Omental fat pad (tissue), 4 donors: ENCODE data around the gene ARMC8. TPM values are rescaled to one million over a fixed set of nuclear protein-coding genes. Genes with fewer than 3 reads are reported as not detected.

Experiments
- ATAC-seq: fragments of 150-250 bp; one replicate; pipeline ENCODE4 v1.9.1; 2016; ENCODE audit warnings: mild to moderate bottlenecking, moderate library complexity; ENCODE audit not compliant: low FRiP score
- DNase-seq: peaks from one replicate; pipeline ENCODE4 v3.0.0-alpha.2; 2019; ENCODE audit warnings: low spot score
- total RNA-seq, 4 donors: library from RNA; depleted of rRNA; stranded (reverse); fragments of >200 nt; gene quantifications; one replicate each; pipeline ENCODE4 v1.1.0, GENCODE V29; 2016
- TF ChIP-seq, protein P1 (sequence below), 3 donors: fragments of 450-650 bp; IDR thresholded peaks; one replicate each; pipeline ENCODE4 v1.5.1; 2016 to 2017; ENCODE audit warnings: antibody characterized with exemption in 3 of 3, mild to moderate bottlenecking in 3 of 3, moderate library complexity in 2 of 3

Gene ARMC8
- total RNA-seq, 4 donors from 2014 or later = 61.5 to 121 (median 95.3) TPM

DNA sequence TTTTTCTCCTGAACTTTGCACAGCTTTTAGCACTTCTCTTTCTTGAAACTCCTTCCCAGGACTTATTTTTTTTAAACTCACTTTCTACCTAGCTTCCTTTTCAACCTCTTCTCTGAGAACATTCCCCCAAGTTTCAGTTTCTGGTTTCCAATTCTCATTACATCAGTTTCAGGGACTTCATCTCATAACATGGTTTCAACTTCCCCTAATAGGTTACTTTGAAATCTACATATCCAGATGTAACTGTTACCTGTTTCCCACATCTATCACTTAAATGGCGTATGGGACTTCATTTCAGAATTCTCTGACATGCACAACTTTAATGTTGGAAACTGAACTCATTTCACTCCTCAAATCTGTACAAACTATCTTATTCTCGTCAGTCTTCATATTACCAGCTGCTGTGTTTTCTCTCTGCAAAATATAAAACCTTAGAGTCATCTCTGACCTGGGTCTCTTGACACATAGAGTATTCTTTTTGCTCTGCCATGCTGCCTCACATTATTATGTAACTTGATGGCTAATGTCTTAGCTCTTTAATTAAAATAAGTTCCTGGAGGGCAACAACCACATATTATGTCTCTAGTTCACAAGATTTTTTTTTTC lies 84.2 kb downstream of the ARMC8 start:
- TF ChIP-seq, protein P1, sequence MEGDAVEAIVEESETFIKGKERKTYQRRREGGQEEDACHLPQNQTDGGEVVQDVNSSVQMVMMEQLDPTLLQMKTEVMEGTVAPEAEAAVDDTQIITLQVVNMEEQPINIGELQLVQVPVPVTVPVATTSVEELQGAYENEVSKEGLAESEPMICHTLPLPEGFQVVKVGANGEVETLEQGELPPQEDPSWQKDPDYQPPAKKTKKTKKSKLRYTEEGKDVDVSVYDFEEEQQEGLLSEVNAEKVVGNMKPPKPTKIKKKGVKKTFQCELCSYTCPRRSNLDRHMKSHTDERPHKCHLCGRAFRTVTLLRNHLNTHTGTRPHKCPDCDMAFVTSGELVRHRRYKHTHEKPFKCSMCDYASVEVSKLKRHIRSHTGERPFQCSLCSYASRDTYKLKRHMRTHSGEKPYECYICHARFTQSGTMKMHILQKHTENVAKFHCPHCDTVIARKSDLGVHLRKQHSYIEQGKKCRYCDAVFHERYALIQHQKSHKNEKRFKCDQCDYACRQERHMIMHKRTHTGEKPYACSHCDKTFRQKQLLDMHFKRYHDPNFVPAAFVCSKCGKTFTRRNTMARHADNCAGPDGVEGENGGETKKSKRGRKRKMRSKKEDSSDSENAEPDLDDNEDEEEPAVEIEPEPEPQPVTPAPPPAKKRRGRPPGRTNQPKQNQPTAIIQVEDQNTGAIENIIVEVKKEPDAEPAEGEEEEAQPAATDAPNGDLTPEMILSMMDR (IDR thresholded peaks at IDR 0.05) = no peak
- ATAC-seq (no peak), DNase-seq (no peak)

DNA sequence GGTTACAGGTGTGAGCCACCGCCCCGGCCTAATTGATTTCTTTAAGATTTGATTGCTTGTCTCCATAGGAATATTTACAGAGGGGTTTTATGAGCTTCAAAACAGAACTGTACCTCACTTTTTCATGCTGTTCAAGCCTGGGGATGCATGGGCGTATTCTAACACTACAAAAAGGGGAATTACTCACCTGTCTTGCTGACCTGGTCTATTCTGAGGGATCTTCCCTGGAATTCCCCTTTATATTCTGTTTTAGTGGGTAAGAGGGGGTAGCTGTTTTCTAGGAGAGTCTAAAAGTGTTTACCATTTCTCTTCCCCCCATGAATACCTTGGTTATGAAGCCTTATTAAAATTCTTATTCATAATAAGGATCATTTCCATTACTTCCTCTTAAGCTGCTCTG lies 94.5 kb downstream of the ARMC8 start:
- DNase-seq (no peak), ATAC-seq (no peak)
- TF ChIP-seq, protein P1 (IDR thresholded peaks at IDR 0.05) = no peak

DNA sequence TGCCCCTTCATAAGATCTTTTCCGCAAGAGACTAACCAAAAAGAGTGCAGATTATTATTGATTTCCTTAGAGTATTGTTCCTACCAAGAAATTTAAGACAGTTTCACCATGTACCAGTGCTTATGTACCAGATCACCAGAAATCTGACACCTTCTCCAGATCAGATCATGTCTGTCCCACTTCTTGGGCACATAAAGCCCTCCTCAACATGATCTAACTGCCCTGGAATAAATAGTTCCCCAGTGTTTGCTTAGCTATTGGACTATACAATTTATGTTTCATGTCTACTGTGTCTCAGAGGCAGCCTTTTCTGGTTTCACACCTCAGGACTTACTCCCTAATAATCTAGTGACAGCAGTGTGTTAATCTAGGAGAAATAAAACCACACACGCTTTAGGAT lies 95.7 kb downstream of the ARMC8 start:
- DNase-seq = no peak
- no peak for ATAC-seq
- TF ChIP-seq, protein P1 (IDR thresholded peaks at IDR 0.05) = no peak

GRCh38 chr3:138284079-138284478 lies 97.0 kb downstream of the ARMC8 start:
- TF ChIP-seq, protein P1 (IDR thresholded peaks at IDR 0.05) = no peak
- ATAC-seq (no peak), DNase-seq (no peak)

- TF ChIP-seq, protein P1 (IDR thresholded peaks at IDR 0.05) = no peak
- no peak for DNase-seq
- no peak for ATAC-seq
Measured at GRCh38 chr3:138284957-138285477, 97.9 kb downstream of the ARMC8 start.

DNA sequence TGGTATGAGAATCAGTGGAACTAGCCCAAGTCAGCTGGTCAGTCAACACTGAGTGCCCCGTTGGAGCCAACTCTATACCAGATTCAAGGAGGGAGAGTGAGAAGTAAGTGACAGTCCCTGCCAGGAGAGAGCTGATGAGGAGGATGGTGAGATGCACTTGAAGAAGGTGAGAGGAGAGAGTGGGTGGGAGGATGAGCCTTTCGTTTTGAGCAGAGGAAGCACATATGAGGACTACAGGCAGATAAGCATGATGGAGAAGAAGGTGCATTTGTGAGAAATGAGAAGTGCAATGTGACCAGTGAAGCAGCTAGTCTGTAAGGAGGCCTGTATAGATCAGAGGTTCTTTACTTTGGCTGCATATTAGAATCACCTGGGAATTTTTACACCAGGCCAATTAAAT lies 102.2 kb downstream of the ARMC8 start:
- TF ChIP-seq, protein P1 (IDR thresholded peaks at IDR 0.05) = no peak
- DNase-seq (no peak), ATAC-seq (no peak)

DNA sequence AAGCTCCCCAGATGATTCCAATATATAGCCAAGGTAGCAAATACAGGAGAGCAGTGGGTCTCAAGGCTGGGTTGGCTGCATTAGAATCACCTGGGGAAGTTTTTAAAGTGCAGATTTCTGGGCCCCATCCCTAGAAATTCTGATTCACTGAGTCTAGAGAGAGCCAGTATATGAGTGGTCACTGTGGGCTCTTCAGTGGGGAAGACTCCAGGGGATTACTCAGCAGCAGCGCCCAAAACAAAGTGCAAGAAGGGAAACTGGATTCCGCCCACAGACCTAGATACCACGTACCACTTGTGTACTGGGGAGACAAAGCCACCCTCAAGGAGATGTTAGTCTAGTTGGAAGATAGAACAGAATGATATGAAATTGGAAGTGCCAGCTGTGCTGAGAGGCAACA lies 102.6 kb downstream of the ARMC8 start:
- no peak for DNase-seq
- TF ChIP-seq, protein P1 (IDR thresholded peaks at IDR 0.05) = no peak
- no peak for ATAC-seq
